ENCODE data around the gene UBN1.

UBN1 gene

DNA sequence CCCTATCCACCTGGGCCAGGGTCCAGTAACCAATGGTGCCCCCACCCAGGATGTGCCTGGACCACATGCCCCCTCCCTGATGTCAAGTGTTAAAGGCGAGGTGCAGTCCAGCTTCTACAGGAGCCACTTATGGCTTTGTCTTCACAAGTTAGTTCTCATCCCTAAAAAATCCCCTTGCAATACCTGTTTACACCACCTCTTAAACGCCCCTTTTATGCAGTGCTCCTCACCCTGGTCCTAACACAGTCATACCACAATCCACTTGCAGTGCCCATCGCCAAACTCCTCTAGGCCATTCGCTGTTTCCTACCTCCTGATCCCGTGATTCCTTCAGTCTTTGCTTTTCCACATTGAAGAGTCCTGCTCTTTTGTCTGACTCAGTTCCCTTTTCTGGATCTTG, 7.3 kb upstream of the UBN1 start:
- H3K79me2 ChIP-seq (ENCODE audit: insufficient read depth, low read length), result peaks cover 13% of the 10 kb centered on the region
- H2AFZ ChIP-seq (ENCODE audit: low read depth, low read length, severe bottlenecking), result no peak overlapping the region
- peaks cover 16% of the 10 kb centered on the region; the same call in 1 of the 2 replicates for H3K36me3 ChIP-seq (ENCODE audit: low read length)
- H3K4me2 ChIP-seq (ENCODE audit: low read depth, low read length, poor library complexity, severe bottlenecking), result no peak overlapping the region
- H3K4me3 ChIP-seq (ENCODE audit: insufficient read depth, low read length, poor library complexity, severe bottlenecking), result no peak overlapping the region
- no peaks in the 10 kb centered on the region for H3K9me2 ChIP-seq (replicated peaks; ENCODE audit: insufficient read depth, low read length)
- no peaks in the 10 kb centered on the region for H3F3A ChIP-seq (ENCODE audit: insufficient read depth)
- no peaks in the 10 kb centered on the region; the same call in 1 of the 2 replicates for H4K20me1 ChIP-seq (ENCODE audit: low read depth, low read length)
- H3K27me3 ChIP-seq (ENCODE audit: low read length), result no peaks in the 10 kb centered on the region
- no peak overlapping the region for H3K9ac ChIP-seq (ENCODE audit: low read length)
- no peaks in the 10 kb centered on the region for H3K9me3 ChIP-seq (ENCODE audit: insufficient read depth, low read length)
- no peak overlapping the region for H3K27ac ChIP-seq (ENCODE audit: low read depth, low read length)
- TF ChIP-seq, protein P1, sequence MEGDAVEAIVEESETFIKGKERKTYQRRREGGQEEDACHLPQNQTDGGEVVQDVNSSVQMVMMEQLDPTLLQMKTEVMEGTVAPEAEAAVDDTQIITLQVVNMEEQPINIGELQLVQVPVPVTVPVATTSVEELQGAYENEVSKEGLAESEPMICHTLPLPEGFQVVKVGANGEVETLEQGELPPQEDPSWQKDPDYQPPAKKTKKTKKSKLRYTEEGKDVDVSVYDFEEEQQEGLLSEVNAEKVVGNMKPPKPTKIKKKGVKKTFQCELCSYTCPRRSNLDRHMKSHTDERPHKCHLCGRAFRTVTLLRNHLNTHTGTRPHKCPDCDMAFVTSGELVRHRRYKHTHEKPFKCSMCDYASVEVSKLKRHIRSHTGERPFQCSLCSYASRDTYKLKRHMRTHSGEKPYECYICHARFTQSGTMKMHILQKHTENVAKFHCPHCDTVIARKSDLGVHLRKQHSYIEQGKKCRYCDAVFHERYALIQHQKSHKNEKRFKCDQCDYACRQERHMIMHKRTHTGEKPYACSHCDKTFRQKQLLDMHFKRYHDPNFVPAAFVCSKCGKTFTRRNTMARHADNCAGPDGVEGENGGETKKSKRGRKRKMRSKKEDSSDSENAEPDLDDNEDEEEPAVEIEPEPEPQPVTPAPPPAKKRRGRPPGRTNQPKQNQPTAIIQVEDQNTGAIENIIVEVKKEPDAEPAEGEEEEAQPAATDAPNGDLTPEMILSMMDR (IDR thresholded peaks at IDR 0.05; ENCODE audit: insufficient read depth, low read length, poor library complexity, severe bottlenecking), result no peak
- no peak for TF ChIP-seq EZH2phosphoT487 (conservative IDR thresholded peaks at IDR 0.05; ENCODE audit: low read length)

- Histone ChIP-seq H3K36me3 (ENCODE audit: low read length) (peaks cover 17% of the 10 kb centered on the region; the same call in 1 of the 2 replicates), H3K27me3 (ENCODE audit: low read length) (no peaks in the 10 kb centered on the region), H3K9me3 (ENCODE audit: insufficient read depth, low read length) (no peaks in the 10 kb centered on the region), H3K4me3 (ENCODE audit: insufficient read depth, low read length, poor library complexity, severe bottlenecking) (no peak overlapping the region), H4K20me1 (ENCODE audit: low read depth, low read length) (peaks cover under 1% of the 10 kb centered on the region; the same call in 1 of the 2 replicates), H2AFZ (ENCODE audit: low read depth, low read length, severe bottlenecking) (no peak overlapping the region), H3K9ac (ENCODE audit: low read length) (no peak overlapping the region), H3K9me2 (replicated peaks; ENCODE audit: insufficient read depth, low read length) (no peaks in the 10 kb centered on the region), H3K4me2 (ENCODE audit: low read depth, low read length, poor library complexity, severe bottlenecking) (no peak overlapping the region), H3K79me2 (ENCODE audit: insufficient read depth, low read length) (peaks cover 19% of the 10 kb centered on the region), H3F3A (ENCODE audit: insufficient read depth) (no peaks in the 10 kb centered on the region), H3K27ac (ENCODE audit: low read depth, low read length) (no peak overlapping the region)
- no peak for TF ChIP-seq EZH2phosphoT487 (conservative IDR thresholded peaks at IDR 0.05; ENCODE audit: low read length)
- TF ChIP-seq, protein P1 (IDR thresholded peaks at IDR 0.05; ENCODE audit: insufficient read depth, low read length, poor library complexity, severe bottlenecking), result no peak
These were observed 6.3 kb upstream of the UBN1 start for GRCh38 chr16:4840984-4841383.

DNA sequence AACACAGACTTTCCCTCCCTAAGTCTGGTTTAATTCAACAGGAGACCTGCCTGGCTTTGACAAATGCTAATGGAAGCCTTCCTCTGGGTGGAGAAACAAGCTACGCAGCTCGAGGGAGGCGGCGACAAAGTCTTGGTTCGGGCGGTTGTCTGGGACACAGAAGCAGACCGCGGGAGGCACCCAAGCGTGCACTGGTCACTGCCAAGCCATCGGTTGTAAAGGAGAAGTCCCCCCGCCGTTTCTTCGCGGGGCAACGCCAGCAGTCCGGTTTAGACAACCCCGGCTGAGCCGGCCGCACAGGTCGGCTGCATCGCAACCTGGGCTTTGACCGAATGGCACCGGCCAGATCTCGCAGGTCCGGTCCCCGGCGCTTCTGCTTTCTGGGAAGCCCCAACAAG, 779 bp upstream of the UBN1 start:
- Histone ChIP-seq H2AFZ (ENCODE audit: low read depth, low read length, severe bottlenecking) (peak overlapping the region; percentile 85), H3K4me3 (ENCODE audit: insufficient read depth, low read length, poor library complexity, severe bottlenecking) (peak overlapping the region; percentile 95), H3K79me2 (ENCODE audit: insufficient read depth, low read length) (peaks cover 66% of the 10 kb centered on the region), H3K9me2 (replicated peaks; ENCODE audit: insufficient read depth, low read length) (no peaks in the 10 kb centered on the region), H4K20me1 (ENCODE audit: low read depth, low read length) (peaks cover 4% of the 10 kb centered on the region; the same call in 1 of the 2 replicates), H3K27me3 (ENCODE audit: low read length) (no peaks in the 10 kb centered on the region), H3K9me3 (ENCODE audit: insufficient read depth, low read length) (no peaks in the 10 kb centered on the region), H3F3A (ENCODE audit: insufficient read depth) (peaks cover 5% of the 10 kb centered on the region), H3K36me3 (ENCODE audit: low read length) (peaks cover 9% of the 10 kb centered on the region; the same call in 1 of the 2 replicates), H3K9ac (ENCODE audit: low read length) (peak overlapping the region; percentile 96), H3K4me2 (ENCODE audit: low read depth, low read length, poor library complexity, severe bottlenecking) (peak overlapping the region; percentile 98), H3K27ac (ENCODE audit: low read depth, low read length) (peak overlapping the region; percentile 67)
- TF ChIP-seq, protein P1 (IDR thresholded peaks at IDR 0.05; ENCODE audit: insufficient read depth, low read length, poor library complexity, severe bottlenecking), result no peak

Measured in SU-DHL-6 (cell line).